Osteoblast (primary cell): ENCODE measurements around the gene COTL1. TPM values are rescaled to one million over a fixed set of nuclear protein-coding genes. Genes with fewer than 3 reads are reported as not detected.
A peak's percentile ranks its signal among the peaks of the same experiment; 100 is the strongest.

Source experiments
- DNase-seq: peaks from one replicate; pipeline ENCODE4 v3.0.0; 2011; ENCODE audit warnings: low spot score, mixed read lengths; ENCODE audit not compliant: insufficient read length; ENCODE audit errors: missing footprints
- H2AFZ ChIP-seq: 2 replicates; pipeline ENCODE4 v1.6.0; 2011; ENCODE audit warnings: mild to moderate bottlenecking, low read length
- H3K27ac ChIP-seq: 2 replicates; pipeline ENCODE4 v1.5.1; 2011; ENCODE audit warnings: mild to moderate bottlenecking, low read depth, low read length, moderate library complexity
- H3K27me3 ChIP-seq: 2 replicates; pipeline ENCODE4 v1.6.0; 2012; ENCODE audit warnings: mild to moderate bottlenecking, control low read depth, inconsistent platforms, low read length, moderate library complexity; ENCODE audit not compliant: insufficient read depth
- H3K36me3 ChIP-seq: 2 replicates; pipeline ENCODE4 v1.5.1; 2011; ENCODE audit warnings: mild to moderate bottlenecking, low read length, control low read depth, moderate library complexity; ENCODE audit not compliant: insufficient read depth
- H3K4me1 ChIP-seq: 2 replicates; pipeline ENCODE4 v1.5.1; 2011; ENCODE audit warnings: mild to moderate bottlenecking, low read length, control low read depth, moderate library complexity; ENCODE audit not compliant: insufficient read depth
- H3K4me2 ChIP-seq: 2 replicates; pipeline ENCODE4 v1.6.0; 2011; ENCODE audit warnings: mild to moderate bottlenecking, low read length; ENCODE audit not compliant: insufficient read depth
- H3K4me3 ChIP-seq: fragments of 200-600 bp; sonication (generic); 3 replicates; pipeline ENCODE4 v1.5.1; 2012; ENCODE audit warnings: mild to moderate bottlenecking, low read length, inconsistent platforms; ENCODE audit not compliant: insufficient read depth
- H3K79me2 ChIP-seq: 2 replicates; pipeline ENCODE4 v1.6.0; 2012; ENCODE audit warnings: mild to moderate bottlenecking, low read length, control low read depth, inconsistent platforms; ENCODE audit not compliant: insufficient read depth
- H3K9me3 ChIP-seq: 2 replicates; pipeline ENCODE4 v1.5.1; 2011; ENCODE audit warnings: low read depth, low read length, control low read depth
- H4K20me1 ChIP-seq: 2 replicates; pipeline ENCODE4 v1.6.0; 2012; ENCODE audit warnings: mild to moderate bottlenecking, low read length, control low read depth; ENCODE audit not compliant: insufficient read depth
- CTCF ChIP-seq: IDR thresholded peaks from 2 replicates; pipeline ENCODE4 v1.5.1; 2011; ENCODE audit warnings: mild to moderate bottlenecking, low read depth, low read length, moderate library complexity; ENCODE audit errors: extremely low read depth
- total RNA-seq: library from RNA; depleted of rRNA; stranded (reverse); fragments of >200 nt; gene quantifications from 2 replicates; pipeline ENCODE4 v1.2.3, GENCODE V29; 2012

Gene COTL1
- total RNA-seq, 1 donor = 145 TPM

- Histone ChIP-seq H3K4me1 (peaks cover 7% of the 10 kb centered on the region), H2AFZ (no peak overlapping the region), H3K4me3 (no peak overlapping the region), H4K20me1 (peaks cover 13% of the 10 kb centered on the region), H3K79me2 (peaks cover 35% of the 10 kb centered on the region), H3K9me3 (no peaks in the 10 kb centered on the region), H3K4me2 (no peak overlapping the region), H3K36me3 (peaks cover 63% of the 10 kb centered on the region), H3K27ac (no peak overlapping the region), H3K27me3 (no peaks in the 10 kb centered on the region)
- DNase-seq = no peak
- TF ChIP-seq CTCF = no peak
These were observed 36.4 kb upstream of the COTL1 start for GRCh38 chr16:84654238-84654637.

DNA sequence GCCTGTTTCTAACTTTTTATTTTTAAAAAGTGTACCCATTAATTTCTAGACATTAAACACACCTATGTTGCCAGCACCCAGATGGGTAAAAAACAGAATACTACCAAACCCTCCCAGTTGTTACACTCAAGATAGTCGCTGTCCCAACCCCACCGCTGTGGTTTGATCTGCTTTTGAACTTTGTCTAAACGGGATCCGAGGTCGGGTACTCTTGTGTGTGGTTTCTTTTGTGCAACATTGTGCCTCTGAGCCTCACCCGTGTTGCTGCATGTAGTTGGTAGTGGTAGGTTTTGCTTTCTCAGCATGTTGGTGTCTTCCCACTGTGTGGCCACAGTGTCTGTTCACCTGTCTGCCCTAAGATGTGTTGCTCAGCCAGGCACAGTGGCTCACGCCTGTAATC, 34.7 kb upstream of the COTL1 start:
- H2AFZ ChIP-seq = no peak overlapping the region
- H3K27me3 ChIP-seq = no peaks in the 10 kb centered on the region
- no peak for DNase-seq
- no peaks in the 10 kb centered on the region for H3K9me3 ChIP-seq
- no peak overlapping the region for H3K4me2 ChIP-seq
- H4K20me1 ChIP-seq = peaks cover 7% of the 10 kb centered on the region
- H3K4me3 ChIP-seq = no peak overlapping the region
- no peak overlapping the region for H3K27ac ChIP-seq
- H3K4me1 ChIP-seq = peaks cover 9% of the 10 kb centered on the region
- H3K79me2 ChIP-seq = peaks cover 40% of the 10 kb centered on the region
- H3K36me3 ChIP-seq = peaks cover 48% of the 10 kb centered on the region
- TF ChIP-seq CTCF = no peak

GRCh38 chr16:84650062-84650991, 32.4 kb upstream of the COTL1 start:
- Histone ChIP-seq H3K4me2 (peak overlapping the region; percentile 43), H3K27ac (peak overlapping the region; percentile 13), H3K27me3 (no peaks in the 10 kb centered on the region), H4K20me1 (peaks cover 2% of the 10 kb centered on the region), H3K4me3 (no peak overlapping the region), H3K9me3 (no peaks in the 10 kb centered on the region), H2AFZ (no peak overlapping the region), H3K4me1 (peaks cover 12% of the 10 kb centered on the region), H3K79me2 (peaks cover 33% of the 10 kb centered on the region), H3K36me3 (peaks cover 34% of the 10 kb centered on the region)
- DNase-seq = peak; percentile 90
- TF ChIP-seq CTCF = no peak

DNA sequence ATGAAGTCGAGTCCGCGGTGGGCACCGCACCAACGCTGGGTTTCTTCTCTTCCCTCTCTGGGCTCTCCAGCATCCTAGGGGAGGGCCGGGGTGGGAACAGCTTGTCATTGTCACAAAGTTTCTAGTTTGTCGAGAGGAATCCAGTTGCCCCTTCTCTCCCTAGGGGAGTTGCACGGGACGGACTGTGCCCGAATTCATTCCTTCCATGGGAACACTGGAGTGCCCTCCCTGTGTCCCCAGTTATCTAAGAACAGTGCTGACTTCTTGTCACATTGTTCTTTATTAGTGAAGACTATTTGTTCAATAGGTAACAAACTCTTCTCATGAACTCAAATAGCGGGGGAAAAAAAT, 31.6 kb upstream of the COTL1 start:
- peaks cover 30% of the 10 kb centered on the region for H3K36me3 ChIP-seq
- H3K27me3 ChIP-seq = no peaks in the 10 kb centered on the region
- H3K4me3 ChIP-seq = peak overlapping the region; percentile 78
- H3K79me2 ChIP-seq = peaks cover 33% of the 10 kb centered on the region
- H3K9me3 ChIP-seq = no peaks in the 10 kb centered on the region
- peak overlapping the region; percentile 90 for H3K4me2 ChIP-seq
- H2AFZ ChIP-seq = no peak overlapping the region
- no peak overlapping the region for H3K27ac ChIP-seq
- H3K4me1 ChIP-seq = peaks cover 12% of the 10 kb centered on the region
- no peak for TF ChIP-seq CTCF
- peak; percentile 91 for DNase-seq
- H4K20me1 ChIP-seq = peaks cover 2% of the 10 kb centered on the region
